ENCODE results near the gene GCSAM.
"Not testable (repeated sequence)": the region's sequence is repeated elsewhere in the genome, so short reads cannot be mapped to it uniquely, and the experiment has no call there.

GCSAM gene

DNA sequence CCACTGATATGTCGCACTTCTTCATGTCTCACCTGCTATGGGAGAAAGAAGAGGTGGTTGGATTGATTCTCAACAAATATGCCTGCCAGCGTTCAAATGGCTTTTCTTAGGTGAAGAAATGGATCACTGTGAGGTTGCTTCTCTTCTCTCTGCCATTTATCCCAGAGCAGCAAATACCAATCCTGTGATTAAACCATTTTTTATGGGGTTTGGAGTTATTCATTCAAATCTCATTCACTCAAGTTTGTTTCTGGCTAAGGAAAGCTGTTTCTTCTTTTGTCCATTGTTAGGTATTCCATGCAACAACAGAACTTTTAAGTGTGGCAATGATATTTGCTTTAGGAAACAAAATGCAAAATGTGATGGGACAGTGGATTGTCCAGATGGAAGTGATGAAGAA is 59.0 kb downstream of the GCSAM start:
- Histone ChIP-seq H3K79me2 (ENCODE audit: insufficient read depth, low read length) (no peaks in the 10 kb centered on the region), H3K4me3 (ENCODE audit: insufficient read depth, low read length, poor library complexity, severe bottlenecking) (no peak overlapping the region), H4K20me1 (ENCODE audit: low read depth, low read length) (no peaks in the 10 kb centered on the region), H3F3A (ENCODE audit: insufficient read depth) (no peaks in the 10 kb centered on the region), H3K27me3 (ENCODE audit: low read length) (no peaks in the 10 kb centered on the region), H3K9me2 (replicated peaks; ENCODE audit: insufficient read depth, low read length) (no peaks in the 10 kb centered on the region), H3K36me3 (ENCODE audit: low read length) (no peaks in the 10 kb centered on the region), H2AFZ (ENCODE audit: low read depth, low read length, severe bottlenecking) (no peak overlapping the region), H3K27ac (ENCODE audit: low read depth, low read length) (no peak overlapping the region), H3K9ac (ENCODE audit: low read length) (no peak overlapping the region), H3K9me3 (ENCODE audit: insufficient read depth, low read length) (no peaks in the 10 kb centered on the region), H3K4me2 (ENCODE audit: low read depth, low read length, poor library complexity, severe bottlenecking) (no peak overlapping the region)
- no peak for TF ChIP-seq EZH2phosphoT487 (conservative IDR thresholded peaks at IDR 0.05; ENCODE audit: low read length)
- TF ChIP-seq, protein P1, sequence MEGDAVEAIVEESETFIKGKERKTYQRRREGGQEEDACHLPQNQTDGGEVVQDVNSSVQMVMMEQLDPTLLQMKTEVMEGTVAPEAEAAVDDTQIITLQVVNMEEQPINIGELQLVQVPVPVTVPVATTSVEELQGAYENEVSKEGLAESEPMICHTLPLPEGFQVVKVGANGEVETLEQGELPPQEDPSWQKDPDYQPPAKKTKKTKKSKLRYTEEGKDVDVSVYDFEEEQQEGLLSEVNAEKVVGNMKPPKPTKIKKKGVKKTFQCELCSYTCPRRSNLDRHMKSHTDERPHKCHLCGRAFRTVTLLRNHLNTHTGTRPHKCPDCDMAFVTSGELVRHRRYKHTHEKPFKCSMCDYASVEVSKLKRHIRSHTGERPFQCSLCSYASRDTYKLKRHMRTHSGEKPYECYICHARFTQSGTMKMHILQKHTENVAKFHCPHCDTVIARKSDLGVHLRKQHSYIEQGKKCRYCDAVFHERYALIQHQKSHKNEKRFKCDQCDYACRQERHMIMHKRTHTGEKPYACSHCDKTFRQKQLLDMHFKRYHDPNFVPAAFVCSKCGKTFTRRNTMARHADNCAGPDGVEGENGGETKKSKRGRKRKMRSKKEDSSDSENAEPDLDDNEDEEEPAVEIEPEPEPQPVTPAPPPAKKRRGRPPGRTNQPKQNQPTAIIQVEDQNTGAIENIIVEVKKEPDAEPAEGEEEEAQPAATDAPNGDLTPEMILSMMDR (IDR thresholded peaks at IDR 0.05; ENCODE audit: insufficient read depth, low read length, poor library complexity, severe bottlenecking) = no peak

- H3K4me2 ChIP-seq (ENCODE audit: low read depth, low read length, poor library complexity, severe bottlenecking); H2AFZ ChIP-seq (ENCODE audit: low read depth, low read length, severe bottlenecking); H3K27ac ChIP-seq (ENCODE audit: low read depth, low read length): not testable (repeated sequence)
These were observed 60.5 kb downstream of the GCSAM start for GRCh38 chr3:112072387-112073060.

More at GRCh38 chr3:112072387-112073060, 60.5 kb downstream of the GCSAM start:
- not testable (repeated sequence) for H4K20me1 ChIP-seq (ENCODE audit: low read depth, low read length); H3K9me3 ChIP-seq (ENCODE audit: insufficient read depth, low read length); H3K36me3 ChIP-seq (ENCODE audit: low read length); H3F3A ChIP-seq (ENCODE audit: insufficient read depth); H3K79me2 ChIP-seq (ENCODE audit: insufficient read depth, low read length); H3K27me3 ChIP-seq (ENCODE audit: low read length); H3K9me2 ChIP-seq (replicated peaks; ENCODE audit: insufficient read depth, low read length); H3K4me3 ChIP-seq (ENCODE audit: insufficient read depth, low read length, poor library complexity, severe bottlenecking); H3K9ac ChIP-seq (ENCODE audit: low read length)

Measured in SU-DHL-6 (cell line).